Transverse colon (tissue), 4 donors: Measurements from ENCODE around the gene CPNE7. TPM values are rescaled to one million over a fixed set of nuclear protein-coding genes. Genes with fewer than 3 reads are reported as not detected.
"Not testable (repeated sequence)": the region's sequence is repeated elsewhere in the genome, so short reads cannot be mapped to it uniquely, and the experiment has no call there.

Experiments used
- DNase-seq: peaks from one replicate; pipeline ENCODE4 v3.0.0-alpha.2; 2019
- H3K27ac ChIP-seq, 4 donors: fragments of 200-600 bp; sonication (generic); 2 replicates each; pipeline ENCODE4 v1.5.1; 2016 to 2018; ENCODE audit warnings: inconsistent platforms in 4 of 4
- H3K27me3 ChIP-seq: fragments of 200-600 bp; sonication (generic); 2 replicates; pipeline ENCODE4 v1.5.1; 2017; ENCODE audit warnings: inconsistent platforms
- H3K36me3 ChIP-seq, 4 donors: fragments of 200-600 bp; sonication (generic); 2 replicates each; pipeline ENCODE4 v1.5.1; 2017 to 2019; ENCODE audit warnings: inconsistent platforms in 4 of 4
- H3K4me1 ChIP-seq, 4 donors: fragments of 200-600 bp; sonication (generic); 2 replicates each; pipeline ENCODE4 v1.5.1; 2017 to 2020; ENCODE audit warnings: inconsistent platforms in 4 of 4
- H3K4me3 ChIP-seq, 4 donors: fragments of 200-600 bp; sonication (generic); 1 replicate in 1 of 4; 2 replicates in 3 of 4; pipeline versions ENCODE4 v1.5.1 to v1.6.1; 2017 to 2019; ENCODE audit warnings: inconsistent platforms in 4 of 4
- H3K9me3 ChIP-seq, 2 donors: fragments of 200-600 bp; sonication (generic); 2 replicates each; pipeline ENCODE4 v1.5.1; 2017 to 2019; ENCODE audit warnings: inconsistent platforms in 2 of 2
- CTCF ChIP-seq, 5 experiments: fragments of 200-600 bp in 3 of 5; fragments of 450-650 bp in 2 of 5; sonication (generic) in 3 of 5; IDR thresholded peaks; 1 replicate in 2 of 5; 2 replicates in 3 of 5; pipeline ENCODE4 v1.5.1; 2016 to 2017; ENCODE audit warnings: antibody characterized with exemption in 5 of 5, inconsistent platforms in 3 of 5, mild to moderate bottlenecking in 2 of 5, moderate library complexity in 1 of 5
- EP300 ChIP-seq: sonication (generic); formaldehyde crosslinking; IDR thresholded peaks from one replicate; pipeline ENCODE4 v1.6.1; 2017; ENCODE audit warnings: antibody characterized with exemption, low read depth
- POLR2A ChIP-seq: fragments of 450-650 bp; IDR thresholded peaks from one replicate; pipeline ENCODE4 v1.6.1; 2016; ENCODE audit warnings: antibody characterized with exemption, mild to moderate bottlenecking, moderate library complexity
- POLR2AphosphoS5 ChIP-seq, 3 donors: sonication (generic); formaldehyde crosslinking; IDR thresholded peaks; one replicate each; pipeline ENCODE4 v1.6.1; 2016; ENCODE audit warnings: antibody characterized with exemption in 3 of 3
- WGBS, 2 donors: methylation state at CpG; one replicate each; pipeline ENCODE4 v1.1.5; 2018; ENCODE audit warnings: low coverage in 1 of 2; 5-methylcytosine and 5-hydroxymethylcytosine counted together
- in situ Hi-C, 4 donors: fragments of 200-750 bp; cut with MboI; loops; one replicate each; pipeline versions ENCODE4 v1.15.0 to v1.15.1; 2017; ENCODE audit warnings: low sequenced_read_pairs in 3 of 4, low pct_ligation_motif_present in 1 of 4, low pct_unique_long_range_greater_than_20kb in 1 of 4
- intact Hi-C: fragments of 100-400 bp; cut with DNase I; formaldehyde crosslinking; loops from one replicate; pipeline ENCODE4 v1.15.1; 2023; ENCODE audit warnings: low total_unique reads
- total RNA-seq, 4 donors: library from RNA; depleted of rRNA; stranded (reverse); fragments of >200 nt; gene quantifications; one replicate each; pipeline ENCODE4 v1.1.0, GENCODE V29; 2016

Gene CPNE7
- total RNA-seq, 4 donors from 2014 or later: 0.41 to 5.0 (median 0.79) TPM; not detected in 1

GRCh38 chr16:89629827-89630610, 54.5 kb downstream of the CPNE7 start:
- H3K27ac ChIP-seq: no peak overlapping the region
- WGBS, 2 donors: 73% methylated on average over 14 of the region's 17 CpGs; no CpG with 5 or more reads in 1 of the 2 donors
- in situ Hi-C loops: no loop called here
- H3K9me3 ChIP-seq: no peaks in the 10 kb centered on the region
- no peaks in the 10 kb centered on the region for H3K36me3 ChIP-seq
- DNase-seq: peak; percentile 70
- TF ChIP-seq POLR2AphosphoS5 (IDR thresholded peaks at IDR 0.05) (peak in 1 of 3 donors; percentile 25), POLR2A (no peak)
- intact Hi-C loops: no loop called here
- H3K4me1 ChIP-seq: peaks cover 0 to 11% (median 7%) of the 10 kb centered on the region in 4 donors
- H3K4me3 ChIP-seq: no peak overlapping the region
- peaks cover 36% of the 10 kb centered on the region for H3K27me3 ChIP-seq

GRCh38 chr16:89633064-89633631, 57.6 kb downstream of the CPNE7 start:
- intact Hi-C loops: no loop called here
- H3K4me3 ChIP-seq: no peak overlapping the region
- TF ChIP-seq POLR2AphosphoS5 (IDR thresholded peaks at IDR 0.05) (no peak), POLR2A (no peak), EP300 (no peak), CTCF (IDR thresholded peaks at IDR 0.05) (no peak)
- peaks cover 28% of the 10 kb centered on the region for H3K27me3 ChIP-seq
- in situ Hi-C loops: no loop called here
- DNase-seq: peak; percentile 40
- H3K9me3 ChIP-seq: no peaks in the 10 kb centered on the region
- peaks cover 0 to 11% (median 7%) of the 10 kb centered on the region in 4 donors for H3K4me1 ChIP-seq
- 57 to 67% methylated on average over 3 to 17 of the region's 19 CpGs for WGBS, 2 donors
- H3K36me3 ChIP-seq: no peaks in the 10 kb centered on the region
- no peak overlapping the region for H3K27ac ChIP-seq

GRCh38 chr16:89634463-89635385, 59.2 kb downstream of the CPNE7 start:
- H3K27ac ChIP-seq, H3K4me3 ChIP-seq, DNase-seq, intact Hi-C loops, in situ Hi-C loops, H3K9me3 ChIP-seq, H3K36me3 ChIP-seq: not testable (repeated sequence)
- H3K27me3 ChIP-seq: peaks cover 28% of the 10 kb centered on the region
- H3K4me1 ChIP-seq: peaks cover 0 to 11% (median 7%) of the 10 kb centered on the region in 4 donors
- 78 to 88% methylated on average over 1 to 2 of the region's 2 CpGs for WGBS, 2 donors

GRCh38 chr16:89636663-89637062, 61.1 kb downstream of the CPNE7 start:
- Histone ChIP-seq H3K27me3 (peaks cover 32% of the 10 kb centered on the region), H3K4me1 (peaks cover 0 to 18% (median 14%) of the 10 kb centered on the region in 4 donors), H3K4me3 (no peak overlapping the region), H3K9me3 (no peaks in the 10 kb centered on the region), H3K27ac (no peak overlapping the region), H3K36me3 (no peaks in the 10 kb centered on the region)
- 81% methylated on average over 10 of the region's 12 CpGs; no CpG with 5 or more reads in 1 of the 2 donors for WGBS, 2 donors
- intact Hi-C loops (no loop called here), in situ Hi-C loops (no loop called here)
- DNase-seq: no peak
- TF ChIP-seq POLR2AphosphoS5 (IDR thresholded peaks at IDR 0.05) (no peak), EP300 (no peak), POLR2A (no peak), CTCF (IDR thresholded peaks at IDR 0.05) (no peak)

GRCh38 chr16:89637379-89637778, 61.8 kb downstream of the CPNE7 start:
- intact Hi-C loops (no loop called here), in situ Hi-C loops (no loop called here)
- no peak for TF ChIP-seq POLR2A
- H3K4me3 ChIP-seq: no peak overlapping the region
- H3K9me3 ChIP-seq: no peaks in the 10 kb centered on the region
- H3K27me3 ChIP-seq: peaks cover 25% of the 10 kb centered on the region
- 70 to 80% methylated on average over 2 to 10 of the region's 10 CpGs for WGBS, 2 donors
- no peaks in the 10 kb centered on the region for H3K36me3 ChIP-seq
- no peak for DNase-seq
- H3K4me1 ChIP-seq: peaks cover 0 to 17% (median 11%) of the 10 kb centered on the region in 4 donors
- no peak overlapping the region for H3K27ac ChIP-seq
